ENCODE results near the gene SCAMP3. TPM values are rescaled to one million over a fixed set of nuclear protein-coding genes. Genes with fewer than 3 reads are reported as not detected.

Gene SCAMP3
- total and polyA plus RNA-seq, 2 of the 4 experiments (the other 2 are of a cell fraction), result 30.5 to 118 TPM

- Histone ChIP-seq H4K8ac (ENCODE audit: low read depth in 2 of 2, low read length in 2 of 2) (no peak overlapping the region; a peak in 1 of 4 replicates), H3K4me1 (ENCODE audit: control insufficient read depth, insufficient read depth, low read length) (peaks cover 1% of the 10 kb centered on the region), H3K4me2 (ENCODE audit: low read depth, low read length) (peak overlapping the region; percentile 81), H3K56ac (ENCODE audit: extremely low read depth, insufficient read depth, low read length) (no peak overlapping the region), H3K9me3 (ENCODE audit: control insufficient read depth, insufficient read depth, low read length) (no peaks in the 10 kb centered on the region), H2BK20ac (ENCODE audit: low read depth, low read length) (no peak overlapping the region), H4K5ac (ENCODE audit: low read depth, low read length) (no peak overlapping the region), H3K27me3 (ENCODE audit: control insufficient read depth, insufficient read depth, low read length) (no peaks in the 10 kb centered on the region), H3K18ac (ENCODE audit: low read depth, low read length) (no peak overlapping the region), H2BK15ac (ENCODE audit: low read depth, low read length) (no peak overlapping the region), H3K27ac (ENCODE audit: insufficient read depth, low read length) (no peak overlapping the region; the same call in 1 of the 2 replicates), H2AFZ (replicated peaks; ENCODE audit: low read length, poor library complexity) (peak overlapping the region; percentile 98), H3K4me3 (ENCODE audit: insufficient read depth, low read depth, low read length) (peak overlapping the region; percentile 69), H2AK5ac (ENCODE audit: low read depth, low read length) (no peak overlapping the region), H2BK5ac (ENCODE audit: low read depth, low read length, poor library complexity, severe bottlenecking) (no peak overlapping the region), H3K9me1 (ENCODE audit: insufficient read depth, low read length) (peaks cover 5% of the 10 kb centered on the region), H3K9ac (ENCODE audit: low read depth, low read length) (peak overlapping the region; percentile 45), H3K79me1 (ENCODE audit: low read depth in 1 of 2, low read length in 2 of 2) (peaks cover 0 to 15% of the 10 kb centered on the region in 2 experiments; a peak in 2 of 4 replicates), H3K14ac (replicated peaks; ENCODE audit: low read depth, low read length) (no peak overlapping the region), H3K23ac (ENCODE audit: low read depth, low read length) (no peak overlapping the region; the same call in 1 of the 2 replicates), H2AK9ac (replicated peaks; ENCODE audit: low read depth, low read length, poor library complexity) (peak overlapping the region; percentile 87), H4K91ac (ENCODE audit: insufficient read depth, low read depth, low read length) (no peak overlapping the region), H4K20me1 (ENCODE audit: insufficient read depth, low read length) (no peaks in the 10 kb centered on the region; the same call in 1 of the 2 replicates), H2BK120ac (ENCODE audit: low read depth, low read length) (no peak overlapping the region), H3K4ac (ENCODE audit: low read depth, low read length) (no peak overlapping the region; the same call in 1 of the 2 replicates), H3K36me3 (ENCODE audit: control insufficient read depth, insufficient read depth, low read length) (no peaks in the 10 kb centered on the region)
- dilution Hi-C loops (cut with HindIII; ENCODE audit: low sequenced_read_pairs, unreplicated experiment), result no loop called here
- ATAC-seq (ENCODE audit: low read depth) (no peak), DNase-seq (peak; percentile 15)
- BruUV-seq (replicated peaks), result no TSS peak
- no peak for TF ChIP-seq USF2 (IDR thresholded peaks at IDR 0.05; ENCODE audit: low read depth, low read length)
- 0 out of 2 replicates have a peak, but pooled peaks have one; percentile 14 for TF ChIP-seq CTCF (conservative IDR thresholded peaks at IDR 0.05; ENCODE audit: low read depth, low read length)
- no peak for TF ChIP-seq FOS (IDR thresholded peaks at IDR 0.05; ENCODE audit: low read depth, low read length)
- TF ChIP-seq MAFK (IDR thresholded peaks at IDR 0.05; ENCODE audit: low read depth, low read length), result no peak
- TF ChIP-seq POLR2A (IDR thresholded peaks at IDR 0.05; ENCODE audit: low read depth, low read length), result no peak
- TF ChIP-seq MAZ (IDR thresholded peaks at IDR 0.05; ENCODE audit: borderline replicate concordance, low read depth, low read length), result peak; percentile 54; the same call in 1 of the 2 replicates
- TF ChIP-seq CEBPB (IDR thresholded peaks at IDR 0.05; ENCODE audit: low read depth, low read length), result no peak
- TF ChIP-seq NFE2L2 (IDR thresholded peaks at IDR 0.05; ENCODE audit: low read depth, low read length), result no peak
- 0 out of 2 replicates have a peak, but pooled peaks have one; percentile 59 for TF ChIP-seq MXI1 (IDR thresholded peaks at IDR 0.05; ENCODE audit: borderline replicate concordance, low read depth, low read length)
- ChIA-PET POLR2A (ENCODE audit: unreplicated experiment) (no interaction called here), CTCF (interaction anchor here (0.5 kb wide), 1 partner anchor 344 kb away, joined by 3 read pairs; no protein-coding TSS in a partner anchor)
- intact Hi-C loops (cut with micrococcal nuclease), result loop anchor here (1.0 to 5.0 kb wide), 4 partner anchors 30 to 370 kb away; partner anchors contain the start of gene FDPS
- WGBS, 2 experiments (ENCODE audit: extremely low coverage in 2 of 2, insufficient read length in 1 of 2), result 17% methylated on average over 1 of the region's 29 CpGs; no CpG with 5 or more reads in 1 of the 2 experiments
- in situ Hi-C loops (cut with MboI; ENCODE audit: low sequenced_read_pairs), result loop anchor here (5.0 kb wide), 1 partner anchor 39 kb away; no protein-coding TSS in a partner anchor
Measured at GRCh38 chr1:155277902-155278688, 15.9 kb upstream of the SCAMP3 start.
